Stimulated activated CD4-positive, alpha-beta T cell treated with anti-CD3 and anti-CD28 coated beads, Interleukin-4, amount 100 ng/mL, for 1 hour (primary cell): ENCODE results near the gene DHPS.

Source experiments
- DNase-seq: peaks from one replicate; pipeline ENCODE4 v3.0.0-alpha.2; 2020

DHPS gene

DNA sequence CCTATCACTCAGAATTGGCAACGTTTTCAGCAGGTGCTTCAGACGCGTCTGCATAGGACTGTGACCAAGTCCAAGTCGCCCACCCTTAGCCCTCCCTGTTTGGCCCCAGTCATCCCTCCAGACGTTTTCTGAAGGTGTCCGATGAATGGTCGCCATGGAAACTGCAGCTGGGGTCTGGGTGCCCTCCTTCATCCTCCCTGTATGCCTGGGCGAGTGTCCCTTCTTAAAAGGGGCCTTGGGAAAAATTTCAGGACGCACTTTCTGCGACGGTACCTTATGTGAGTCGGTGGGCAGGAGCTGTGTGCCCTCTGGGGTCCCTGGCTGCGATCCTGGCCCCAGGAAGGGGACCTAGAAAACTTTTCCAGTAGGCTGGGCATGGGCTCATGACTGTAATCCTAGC is 40.2 kb downstream of the DHPS start:
- DNase-seq: no peak

GRCh38 chr19:12639901-12640613 is 41.6 kb downstream of the DHPS start:
- DNase-seq: peak; percentile 86

DNA sequence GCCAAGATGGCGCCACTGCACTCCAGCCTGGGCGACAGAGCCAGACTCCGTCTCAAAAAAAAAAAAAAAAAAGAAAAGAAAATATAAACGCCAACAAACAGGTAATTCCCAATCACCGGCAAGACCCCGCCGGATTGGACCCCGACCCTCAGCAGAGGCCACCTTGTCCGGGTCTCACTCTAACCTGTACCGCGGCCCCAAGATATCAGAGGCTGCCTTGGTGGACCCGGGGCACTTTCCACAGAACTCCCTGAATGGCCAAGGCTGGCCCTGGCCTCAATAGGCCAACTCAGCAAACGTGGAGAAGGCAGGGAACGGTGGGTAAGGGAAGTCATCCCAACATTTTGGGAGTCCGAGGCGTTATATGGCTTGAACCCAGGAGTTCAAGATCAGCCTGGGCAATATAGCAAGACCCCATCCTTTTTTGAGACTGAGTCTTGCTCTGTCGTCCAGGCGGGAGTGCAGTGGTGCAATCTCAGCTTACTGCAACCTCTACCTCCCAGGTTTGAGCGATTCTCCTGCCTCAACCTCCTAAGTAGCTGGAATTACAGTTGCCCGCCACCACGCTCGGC is 43.0 kb downstream of the DHPS start:
- no peak for DNase-seq

GRCh38 chr19:12636631-12637030 is 45.0 kb downstream of the DHPS start:
- DNase-seq: no peak

GRCh38 chr19:12629215-12629614 is 52.5 kb downstream of the DHPS start:
- no peak for DNase-seq

DNA sequence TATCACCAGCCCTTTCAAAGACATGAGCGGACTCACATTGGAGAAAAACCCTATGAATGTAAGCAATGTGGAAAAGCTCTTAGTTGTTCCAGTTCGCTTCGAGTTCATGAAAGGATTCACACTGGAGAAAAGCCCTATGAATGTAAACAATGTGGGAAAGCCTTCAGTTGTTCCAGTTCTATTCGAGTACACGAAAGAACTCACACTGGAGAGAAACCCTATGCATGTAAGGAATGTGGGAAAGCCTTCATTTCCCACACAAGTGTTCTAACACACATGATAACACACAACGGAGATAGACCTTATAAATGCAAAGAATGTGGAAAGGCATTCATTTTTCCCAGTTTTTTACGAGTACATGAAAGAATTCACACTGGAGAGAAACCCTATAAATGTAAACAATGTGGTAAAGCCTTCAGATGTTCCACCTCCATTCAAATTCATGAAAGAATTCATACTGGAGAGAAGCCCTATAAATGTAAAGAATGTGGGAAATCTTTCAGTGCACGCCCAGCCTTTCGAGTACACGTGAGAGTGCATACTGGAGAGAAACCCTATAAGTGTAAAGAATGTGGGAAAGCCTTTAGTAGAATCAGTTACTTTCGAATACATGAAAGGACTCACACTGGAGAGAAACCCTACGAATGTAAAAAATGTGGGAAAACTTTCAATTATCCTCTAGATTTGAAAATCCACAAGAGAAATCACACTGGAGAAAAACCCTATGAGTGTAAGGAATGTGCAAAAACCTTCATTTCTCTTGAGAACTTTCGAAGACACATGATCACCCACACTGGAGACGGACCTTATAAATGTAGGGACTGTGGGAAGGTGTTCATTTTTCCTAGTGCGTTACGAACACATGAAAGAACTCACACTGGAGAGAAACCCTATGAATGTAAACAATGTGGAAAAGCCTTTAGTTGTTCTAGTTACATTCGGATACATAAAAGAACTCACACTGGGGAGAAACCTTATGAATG is 53.3 kb downstream of the DHPS start:
- DNase-seq: no peak

GRCh38 chr19:12626958-12627357 is 54.7 kb downstream of the DHPS start:
- DNase-seq: no peak
